HG03025 (cell line): ENCODE measurements around the gene ATP6V0D1.
"Not testable (repeated sequence)": the region's sequence is repeated elsewhere in the genome, so short reads cannot be mapped to it uniquely, and the experiment has no call there.

ENCODE experiments used
- ATAC-seq: cut with Tn5 transposase; IDR thresholded peaks from one replicate; pipeline ENCODE4 v1.9.1; 2021; ENCODE audit warnings: mild to moderate bottlenecking, moderate library complexity; ENCODE audit not compliant: unreplicated experiment, low FRiP score

The ATP6V0D1 gene

DNA sequence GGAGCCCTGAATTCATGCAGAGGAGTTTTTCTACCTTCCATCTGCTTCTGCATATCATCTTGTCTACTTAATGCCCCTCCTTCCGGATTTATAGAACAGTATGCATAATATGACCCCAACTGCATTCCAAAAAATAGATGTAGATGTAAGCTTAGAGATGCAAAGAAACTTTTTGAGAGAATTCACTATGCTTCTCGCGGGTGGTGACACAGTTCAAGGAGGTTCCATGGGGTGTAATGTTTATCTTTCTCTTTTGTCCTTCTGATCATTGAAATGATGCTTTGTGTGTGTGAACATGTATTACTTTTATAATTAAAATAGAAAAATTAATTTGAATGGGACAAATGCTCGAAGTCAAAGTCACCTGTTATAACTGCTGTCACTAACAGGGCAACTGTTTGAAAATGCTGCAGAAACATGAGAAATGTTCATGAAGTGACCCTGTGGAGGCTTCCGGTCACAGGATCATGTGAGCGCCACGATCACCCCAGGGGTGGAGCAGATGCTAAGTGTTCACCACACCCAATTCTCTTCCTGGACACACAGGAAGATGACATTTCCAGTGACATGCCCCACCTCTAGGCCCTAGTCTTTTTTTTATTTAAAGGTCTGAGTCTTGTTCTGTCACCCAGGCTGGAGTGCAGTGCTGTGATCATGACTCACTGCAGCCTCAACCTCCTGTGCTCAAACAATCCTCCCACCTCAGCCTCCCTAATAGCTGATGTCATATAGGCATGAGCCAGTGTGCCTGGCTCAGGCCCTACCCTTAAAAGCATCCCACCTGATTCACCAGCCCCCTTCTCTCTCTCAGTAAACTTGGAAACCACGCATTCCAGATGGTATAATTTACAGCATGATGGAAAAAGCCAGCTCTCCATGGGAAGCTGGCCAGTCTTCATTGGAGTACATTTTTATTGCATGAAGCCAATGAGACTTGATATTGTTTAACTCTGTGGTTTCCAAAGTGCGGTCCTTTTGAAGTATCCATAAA lies 23.4 kb upstream of the ATP6V0D1 start:
- ATAC-seq: no peak

DNA sequence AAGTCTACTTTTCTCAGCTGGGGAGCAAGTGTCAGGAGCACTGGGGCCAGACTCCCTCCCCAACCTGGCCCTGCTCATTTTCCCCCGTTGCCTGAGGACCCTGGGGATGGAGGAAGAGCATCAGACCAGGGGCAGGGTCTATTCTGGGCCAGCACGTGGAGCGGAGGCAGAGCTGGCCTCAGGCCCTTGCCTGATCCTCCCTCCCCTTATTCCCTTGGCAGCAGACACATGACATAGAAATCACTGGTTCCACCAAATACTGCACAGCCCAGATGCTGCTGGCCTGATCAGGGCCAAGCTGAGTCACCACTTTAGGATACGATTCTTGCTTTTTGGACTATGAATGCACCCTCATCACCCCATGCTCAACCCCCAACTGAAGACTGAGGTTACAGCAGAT lies 18.1 kb upstream of the ATP6V0D1 start:
- no peak for ATAC-seq

- ATAC-seq: no peak
These were observed 9.6 kb upstream of the ATP6V0D1 start for GRCh38 chr16:67490335-67491096.

DNA sequence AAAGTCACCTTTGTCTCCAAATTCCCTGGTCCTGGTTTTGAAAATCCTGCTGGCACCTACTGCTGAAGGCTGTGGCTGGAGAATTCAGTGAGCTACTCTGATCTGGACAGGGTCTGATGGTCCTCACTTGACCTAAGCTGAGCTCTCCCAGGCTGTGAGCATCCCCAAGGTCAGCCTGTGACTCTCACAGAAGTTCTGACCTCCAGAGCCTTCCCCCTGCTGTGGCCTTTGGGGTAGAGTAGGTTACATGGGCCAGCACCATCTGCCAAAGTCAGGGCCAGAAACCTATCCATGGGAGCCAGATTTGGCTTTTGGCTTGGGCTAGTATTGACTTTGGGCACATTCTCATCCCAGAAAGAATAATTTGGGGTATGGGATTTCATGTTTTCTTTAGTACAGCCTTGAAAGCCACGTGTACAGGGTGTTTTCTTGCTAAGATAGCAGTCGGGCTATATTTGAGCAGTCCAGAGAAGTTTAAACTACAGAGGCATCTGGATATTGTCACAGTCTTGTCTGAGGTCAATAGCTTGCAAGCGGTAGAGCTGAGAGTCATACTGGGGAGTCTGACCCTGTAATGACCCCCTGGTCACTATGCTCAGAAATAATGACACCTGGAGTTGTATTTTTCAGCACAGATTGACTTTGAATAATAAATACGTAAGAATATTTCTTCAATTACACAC lies 8.6 kb upstream of the ATP6V0D1 start:
- ATAC-seq: no peak

- ATAC-seq: not testable (repeated sequence)
These were observed 6.6 kb upstream of the ATP6V0D1 start for GRCh38 chr16:67487561-67487960.

GRCh38 chr16:67486805-67487204 lies 5.8 kb upstream of the ATP6V0D1 start:
- no peak for ATAC-seq

DNA sequence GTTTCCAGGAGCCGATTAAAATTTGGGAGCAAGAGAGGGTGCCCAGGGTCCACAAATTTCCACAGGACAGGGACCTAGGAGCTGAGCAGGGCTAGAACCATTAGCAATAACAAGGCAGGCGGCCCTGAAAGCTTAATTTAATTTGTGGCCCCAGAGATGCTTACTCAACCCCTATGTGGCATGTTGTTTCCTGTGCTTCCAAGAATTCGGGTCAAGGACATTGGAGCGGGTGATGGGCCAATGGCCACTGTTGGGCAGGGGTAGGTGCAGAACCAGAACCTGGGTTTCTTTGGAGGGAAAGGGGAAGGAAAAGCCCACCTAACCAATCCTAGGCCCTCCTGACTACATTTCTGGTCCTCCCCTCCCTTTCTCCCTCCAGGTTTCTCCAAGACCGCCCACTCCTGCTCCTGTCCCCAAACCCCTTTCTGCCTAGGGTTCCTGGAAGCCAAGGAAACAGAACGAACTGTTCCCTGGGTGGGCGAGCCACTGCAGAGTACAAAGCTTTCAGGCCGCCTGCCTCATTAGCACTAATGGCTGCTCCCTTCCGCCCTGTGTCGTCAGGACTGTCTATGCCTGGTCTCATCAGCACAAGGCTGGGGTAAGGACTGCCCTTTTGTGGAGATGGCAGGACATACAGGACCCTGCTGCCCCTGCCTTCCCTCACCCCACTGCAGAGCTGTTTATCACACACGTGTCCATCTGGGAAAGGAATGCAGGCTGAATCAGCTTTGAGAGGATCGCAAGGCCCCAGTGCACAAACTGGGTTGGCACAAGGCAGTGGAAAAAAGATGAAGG lies 3.0 kb upstream of the ATP6V0D1 start:
- ATAC-seq: no peak

- no peak for ATAC-seq
These were observed 2.2 kb upstream of the ATP6V0D1 start, which contains the start of gene AGRP for GRCh38 chr16:67483150-67483549. Gene AGRP (minus strand): TSS chr16:67483547. CDS start chr16:67483398, 149 bp downstream.

DNA sequence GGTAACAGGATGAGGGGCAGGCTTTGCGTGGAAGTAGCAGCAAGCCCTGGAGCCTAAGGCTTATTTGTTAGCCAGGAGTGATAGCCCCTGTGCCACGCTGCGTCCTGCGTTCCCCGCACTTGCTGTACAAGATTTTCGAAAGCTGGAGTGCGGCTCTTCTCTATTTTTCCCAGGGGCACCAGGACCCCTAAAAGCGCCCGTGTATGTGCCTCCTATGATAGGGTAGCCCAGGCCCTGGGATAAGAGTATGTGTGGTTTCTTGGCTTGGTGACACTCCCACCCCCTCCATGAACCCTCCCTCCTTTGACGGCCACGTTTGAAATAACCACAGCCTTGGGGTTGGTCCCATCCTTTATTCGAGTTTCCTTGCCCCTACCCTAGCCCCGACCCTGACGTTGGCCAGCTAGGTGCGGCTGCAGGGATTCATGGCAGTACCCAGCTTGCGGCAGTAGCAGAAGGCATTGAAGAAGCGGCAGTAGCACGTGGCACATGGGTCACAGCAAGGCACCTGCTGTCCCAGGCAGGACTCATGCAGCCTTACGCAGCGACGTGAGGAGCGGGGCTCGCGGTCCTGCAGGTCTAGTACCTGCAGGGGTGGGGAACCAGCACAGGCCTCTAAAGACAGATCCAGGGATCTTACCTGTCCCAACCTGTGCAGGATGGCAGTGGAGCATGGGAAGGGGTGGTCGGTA lies 1.4 kb upstream of the ATP6V0D1 start:
- ATAC-seq: no peak

DNA sequence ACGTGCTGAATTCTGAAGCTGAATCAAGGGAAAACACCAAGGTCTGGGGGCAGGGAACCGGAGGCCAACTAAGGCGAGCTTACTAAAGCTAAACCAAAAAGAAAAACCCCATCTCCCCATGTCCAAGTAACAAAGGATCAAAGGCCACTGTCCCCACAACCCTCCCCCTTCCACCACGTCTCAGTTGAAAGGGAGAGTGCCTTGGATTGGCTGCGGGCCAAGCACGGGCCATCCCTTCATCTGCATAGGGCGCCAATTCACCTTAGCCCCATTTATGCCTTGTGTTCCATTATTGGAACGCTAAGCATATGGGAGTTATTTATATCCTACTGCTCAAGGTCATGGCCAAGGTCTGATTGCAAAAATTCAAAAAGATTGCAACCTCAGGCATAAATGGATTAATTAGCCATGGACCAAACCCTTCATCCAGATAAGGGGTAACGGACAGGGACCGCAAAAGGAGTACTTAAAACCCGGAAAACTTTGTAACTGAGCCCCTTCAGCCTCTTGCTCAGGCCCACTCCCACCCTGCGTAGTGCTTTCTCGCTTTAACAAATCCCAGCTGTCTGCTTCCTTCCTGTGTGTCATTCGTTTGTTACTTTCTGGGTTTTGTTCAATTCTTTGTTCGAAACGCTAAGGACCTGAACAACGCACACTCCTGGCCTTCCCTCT lies 740 bp upstream of the ATP6V0D1 start:
- no peak for ATAC-seq

DNA sequence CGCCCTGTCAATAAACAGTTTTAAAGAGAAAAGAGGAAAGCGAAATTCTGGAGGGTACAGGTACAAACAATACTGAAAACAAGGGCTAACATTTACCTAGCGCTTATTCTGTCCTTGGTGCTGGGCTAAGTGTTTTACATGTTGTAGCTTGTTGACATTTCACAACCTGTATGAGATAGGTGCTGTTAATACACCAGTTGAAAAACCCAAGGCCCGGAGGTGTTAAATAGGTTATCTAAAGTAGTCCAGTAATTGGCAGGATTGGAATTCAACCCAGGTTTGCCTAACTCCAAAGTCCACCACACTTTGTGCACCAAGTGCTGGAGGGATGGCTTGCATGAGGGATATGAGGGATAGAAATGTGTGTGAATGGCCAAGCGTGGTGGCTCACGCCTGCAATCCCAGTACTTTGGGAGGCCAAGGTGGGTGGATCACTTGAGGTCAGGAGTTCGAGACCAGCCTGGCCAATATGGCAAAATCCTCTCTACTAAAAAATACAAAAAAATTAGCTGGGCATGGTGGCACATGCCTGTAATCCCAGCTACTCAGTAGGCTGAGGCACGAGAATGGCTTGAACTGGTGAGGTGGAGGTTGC lies 2.9 kb downstream of the ATP6V0D1 start:
- ATAC-seq: no peak

DNA sequence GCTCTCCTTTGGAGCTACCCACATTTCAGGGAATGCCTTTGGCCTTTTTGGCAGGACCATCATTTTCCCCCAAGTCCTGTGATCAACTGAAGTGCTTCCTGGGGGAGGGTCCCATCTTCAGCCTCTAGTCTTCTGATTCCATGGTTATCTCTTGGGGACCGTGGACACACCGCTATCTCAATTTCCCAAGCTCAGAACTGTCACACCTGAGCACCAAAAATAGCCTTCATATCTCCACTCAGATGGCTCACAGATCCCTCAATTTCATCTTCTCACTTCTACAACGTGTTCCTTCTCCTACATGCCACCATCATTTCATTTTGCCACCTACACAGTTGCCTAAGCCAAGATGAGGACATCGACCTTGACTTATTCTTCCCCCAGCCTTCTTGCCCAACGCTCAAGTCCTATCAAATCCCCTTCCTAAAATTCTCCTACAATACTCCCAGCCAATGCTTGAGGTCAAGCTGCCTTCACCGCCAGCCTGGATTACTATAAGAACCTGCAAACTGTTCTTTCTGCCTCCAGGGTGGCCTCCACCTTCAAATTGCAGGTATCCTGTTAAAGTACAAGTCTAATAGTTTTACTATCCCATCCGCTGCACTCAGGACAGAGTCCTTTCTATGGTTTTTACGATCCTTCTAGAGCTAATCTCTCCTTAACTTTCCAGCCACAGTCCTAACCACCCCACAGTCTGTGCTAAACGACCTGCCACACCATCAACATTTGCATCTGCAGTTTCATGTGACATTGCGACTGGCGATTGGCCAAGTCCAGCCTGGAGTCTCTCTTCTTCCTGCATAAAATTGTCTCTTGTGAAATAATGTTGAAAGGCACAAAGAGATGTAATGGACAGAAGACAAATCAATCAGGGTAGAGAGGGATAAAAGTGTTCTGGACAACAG lies 6.2 kb downstream of the ATP6V0D1 start:
- ATAC-seq: no peak

GRCh38 chr16:67471758-67472384 lies 9.1 kb downstream of the ATP6V0D1 start:
- ATAC-seq: no peak

DNA sequence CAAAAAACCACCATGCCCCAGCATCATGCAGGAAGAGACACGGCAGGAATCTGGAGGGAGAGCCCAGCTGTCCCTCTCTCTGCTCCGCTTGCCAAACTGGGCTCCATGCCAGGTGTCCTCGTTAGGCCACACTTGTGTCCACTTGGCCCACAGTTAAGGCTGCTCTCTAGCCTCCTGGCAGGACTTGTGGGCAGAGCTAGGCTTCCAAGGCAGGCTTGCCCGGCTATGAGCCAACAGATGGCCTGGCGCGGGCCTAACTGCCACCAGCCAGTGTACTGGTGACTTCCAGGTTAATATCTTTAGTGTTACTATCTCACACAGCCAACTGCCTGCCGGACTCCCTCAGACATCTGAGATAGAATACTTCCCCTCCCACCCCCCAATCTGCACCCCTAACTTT lies 10.6 kb downstream of the ATP6V0D1 start:
- no peak for ATAC-seq

DNA sequence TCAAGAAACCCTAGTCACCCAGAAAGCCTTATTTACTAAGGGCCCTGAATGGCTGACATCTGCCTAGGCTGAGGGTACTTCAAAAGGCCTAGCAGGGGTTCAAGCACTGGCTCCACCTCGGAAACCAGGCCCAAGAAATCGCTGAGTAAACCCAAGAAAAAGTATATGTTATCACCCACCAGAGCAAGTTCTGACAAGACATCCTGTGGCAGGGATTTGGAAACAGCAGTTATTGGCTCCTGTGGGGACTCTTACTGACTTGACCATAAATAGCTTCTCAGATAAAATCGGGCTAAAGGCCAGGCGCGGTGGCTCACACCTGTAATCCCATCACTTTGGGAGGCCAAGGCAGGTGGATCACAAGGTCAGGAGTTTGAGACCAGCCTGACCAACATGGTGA lies 12.2 kb downstream of the ATP6V0D1 start:
- no peak for ATAC-seq

DNA sequence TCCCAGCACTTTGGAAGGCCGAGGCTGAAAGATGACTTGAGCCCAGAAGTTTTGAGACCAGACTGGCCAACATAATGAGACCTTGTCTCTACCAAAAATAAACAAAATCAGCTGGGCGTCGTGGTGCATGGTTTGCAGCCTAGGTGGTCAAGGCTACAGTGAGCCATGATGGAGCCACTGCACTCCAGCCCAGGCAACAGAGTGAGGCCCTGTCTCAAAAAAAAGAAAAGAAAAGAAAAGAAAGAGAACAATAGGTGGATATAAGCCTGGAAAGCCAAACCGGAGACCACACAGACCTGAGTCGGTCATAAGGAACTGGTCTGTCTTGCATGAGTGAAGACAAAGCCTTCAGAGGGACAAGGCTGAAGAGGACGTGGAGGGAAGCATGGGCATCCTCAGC lies 14.4 kb downstream of the ATP6V0D1 start:
- ATAC-seq: no peak

DNA sequence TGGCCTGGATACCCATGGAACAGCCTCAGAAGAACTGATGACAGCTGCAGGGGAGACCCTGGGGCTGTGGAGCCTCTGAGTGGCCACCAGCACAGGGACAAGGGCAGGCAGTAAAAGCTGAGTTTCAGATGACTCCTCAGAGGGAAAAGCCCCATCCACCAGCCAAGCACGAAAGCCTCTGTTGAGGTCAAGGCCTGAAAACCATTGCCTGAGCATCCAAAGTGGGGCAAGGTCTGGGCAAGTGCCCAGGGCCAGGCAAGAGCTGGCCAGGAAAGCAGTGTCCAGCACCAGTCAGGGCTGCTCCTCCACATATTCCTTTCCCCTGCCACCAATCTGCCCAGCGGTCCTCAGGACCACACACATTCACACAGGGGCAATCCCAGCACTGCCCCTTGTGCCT lies 16.4 kb downstream of the ATP6V0D1 start:
- no peak for ATAC-seq
